ENCODE results near the gene MX1. TPM values are rescaled to one million over a fixed set of nuclear protein-coding genes. Genes with fewer than 3 reads are reported as not detected.

The MX1 gene
- total RNA-seq, 1 donor from 2014 or later = 163 TPM

DNA sequence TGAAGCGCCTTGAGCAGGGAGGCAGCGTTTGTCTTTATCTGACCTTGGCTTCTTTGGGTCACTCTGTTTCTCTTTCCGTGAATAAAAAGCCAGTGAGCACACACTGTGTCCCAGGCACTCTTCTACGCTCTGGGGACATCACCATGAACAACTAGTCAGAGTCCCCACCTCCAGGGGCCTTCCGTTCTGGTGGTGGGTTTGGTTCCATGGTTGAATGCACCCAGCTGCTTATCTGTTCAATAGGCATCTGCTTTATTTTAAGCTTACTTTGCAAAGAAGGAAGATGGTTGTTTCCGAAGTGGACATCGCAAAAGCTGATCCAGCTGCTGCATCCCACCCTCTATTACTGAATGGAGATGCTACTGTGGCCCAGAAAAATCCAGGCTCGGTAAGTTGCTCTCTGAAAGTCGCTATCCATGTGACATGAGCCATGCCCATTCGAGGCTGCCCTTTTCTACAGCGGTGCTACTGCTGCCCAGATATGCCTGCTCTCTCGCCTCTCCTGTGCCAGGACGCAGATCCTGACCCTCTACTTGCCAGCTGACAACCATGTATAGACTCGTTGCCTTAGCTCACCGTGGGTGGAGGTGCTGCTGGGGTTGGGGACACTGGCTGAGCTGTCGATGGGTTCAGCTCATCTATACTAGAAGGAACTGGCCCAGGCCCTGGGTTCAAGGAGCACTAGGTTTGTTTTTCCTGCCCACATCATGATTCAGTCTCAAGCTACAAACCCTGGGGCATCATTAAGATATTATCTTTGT is 5.9 kb downstream of the MX1 start:
- intact Hi-C loops (cut with micrococcal nuclease) = no loop called here

DNA sequence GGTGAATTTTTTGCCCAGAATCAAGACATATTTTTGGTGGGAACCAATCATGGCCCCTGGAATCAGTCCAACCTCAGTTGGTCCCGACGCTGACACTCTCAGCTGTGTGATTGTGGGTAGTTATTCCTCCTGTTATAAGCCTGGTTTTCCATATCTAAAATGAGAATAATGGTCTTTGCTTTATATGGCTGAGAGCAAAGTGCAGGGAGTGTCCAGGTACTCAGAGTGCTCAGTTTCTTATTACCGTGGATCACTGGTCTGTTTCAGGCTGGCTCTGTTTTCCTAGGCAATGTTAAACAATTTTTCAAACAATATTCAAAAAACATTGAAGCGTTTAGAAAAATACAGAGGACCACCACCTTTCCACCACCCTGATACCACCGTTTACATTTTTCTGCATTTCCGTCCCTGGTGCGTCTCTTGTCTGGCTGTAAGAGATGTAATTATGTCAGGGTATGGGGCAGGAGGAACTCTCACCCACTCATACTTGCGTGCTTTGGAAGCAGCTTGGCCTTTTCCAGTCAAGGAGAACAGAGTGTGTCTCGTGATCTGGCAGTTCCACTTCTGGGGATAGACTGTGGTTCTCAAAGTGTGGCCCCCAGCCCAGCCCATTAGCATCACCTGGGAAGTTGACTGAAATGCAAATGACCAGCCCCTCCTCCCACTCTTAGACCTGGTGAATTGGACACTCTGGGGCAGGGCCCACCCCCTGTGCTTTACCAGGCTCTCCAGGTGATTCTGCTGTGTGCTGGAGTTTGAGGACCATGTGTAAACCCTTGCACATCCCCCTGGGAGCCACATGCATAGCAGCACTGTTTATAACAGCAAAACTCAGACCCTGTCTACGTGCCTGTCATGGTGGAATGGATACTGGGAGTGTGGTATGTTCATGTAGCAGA is 6.8 kb downstream of the MX1 start:
- intact Hi-C loops (cut with micrococcal nuclease) = no loop called here

DNA sequence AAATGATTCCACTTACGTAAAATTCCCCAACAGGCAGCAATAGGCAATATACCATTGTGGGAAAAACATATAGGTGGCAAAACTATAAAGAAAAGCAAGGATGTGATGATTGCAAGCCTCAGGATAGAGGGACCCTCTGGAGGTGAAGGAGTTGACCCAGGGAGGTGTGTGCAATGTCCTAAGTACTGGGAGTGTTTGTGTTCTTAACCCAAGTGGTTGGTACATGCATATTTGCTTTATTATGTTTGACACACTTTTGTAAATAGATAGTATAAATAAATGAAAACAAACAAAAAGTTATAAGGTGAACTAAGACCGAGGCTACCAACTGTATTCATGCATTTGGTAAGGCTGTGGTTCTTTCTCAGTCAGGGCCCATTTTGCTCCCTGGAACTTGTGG is 7.5 kb downstream of the MX1 start:
- intact Hi-C loops (cut with micrococcal nuclease) = no loop called here

DNA sequence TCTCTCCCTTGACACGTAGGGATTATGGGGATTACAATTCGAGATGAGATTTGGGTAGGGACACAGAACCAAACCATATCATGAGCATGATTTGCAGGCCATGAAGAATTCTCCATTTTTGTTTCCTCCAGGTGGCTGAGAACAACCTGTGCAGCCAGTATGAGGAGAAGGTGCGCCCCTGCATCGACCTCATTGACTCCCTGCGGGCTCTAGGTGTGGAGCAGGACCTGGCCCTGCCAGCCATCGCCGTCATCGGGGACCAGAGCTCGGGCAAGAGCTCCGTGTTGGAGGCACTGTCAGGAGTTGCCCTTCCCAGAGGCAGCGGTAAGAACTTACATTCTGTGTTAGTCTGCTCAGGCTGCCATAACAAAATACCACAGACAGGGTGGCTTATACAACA is 9.7 kb downstream of the MX1 start:
- intact Hi-C loops (cut with micrococcal nuclease) = no loop called here

DNA sequence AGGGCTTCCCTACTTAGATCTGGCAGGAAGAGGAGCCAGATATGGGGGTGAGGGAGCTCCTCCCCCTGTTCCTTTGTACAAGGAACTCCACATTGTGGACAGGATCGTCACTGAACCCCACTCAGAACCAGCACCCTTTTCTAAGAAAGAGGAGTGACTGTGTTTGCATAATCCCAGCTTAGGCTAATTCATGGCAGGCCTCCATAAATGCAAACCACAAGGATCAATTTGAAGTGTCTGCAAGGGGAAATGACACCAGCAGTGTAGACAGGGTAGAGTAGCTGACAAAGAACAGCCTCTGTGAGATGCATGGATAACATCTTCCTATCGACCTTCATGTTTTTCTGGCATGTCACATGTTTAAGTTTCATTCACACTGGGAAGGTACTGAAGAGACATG is 11.7 kb downstream of the MX1 start:
- intact Hi-C loops (cut with micrococcal nuclease) = no loop called here

GRCh38 chr21:41438425-41439113 is 12.5 kb downstream of the MX1 start:
- intact Hi-C loops (cut with micrococcal nuclease) = no loop called here

- intact Hi-C loops (cut with micrococcal nuclease) = no loop called here
Measured at GRCh38 chr21:41439248-41439647, 13.2 kb downstream of the MX1 start.

DNA sequence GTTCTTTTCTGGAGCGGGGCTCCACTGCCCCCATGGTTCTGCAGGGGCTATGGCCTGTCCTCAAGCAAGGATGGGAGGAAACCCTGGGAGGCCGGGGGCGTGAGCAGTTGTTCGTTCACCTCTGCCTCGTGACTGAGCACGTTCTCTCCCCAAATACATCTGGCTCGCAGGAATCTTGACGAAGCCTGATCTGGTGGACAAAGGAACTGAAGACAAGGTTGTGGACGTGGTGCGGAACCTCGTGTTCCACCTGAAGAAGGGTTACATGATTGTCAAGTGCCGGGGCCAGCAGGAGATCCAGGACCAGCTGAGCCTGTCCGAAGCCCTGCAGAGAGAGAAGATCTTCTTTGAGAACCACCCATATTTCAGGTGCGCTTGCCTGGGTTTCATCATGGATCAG is 15.5 kb downstream of the MX1 start:
- intact Hi-C loops (cut with micrococcal nuclease) = no loop called here

GRCh38 chr21:41442481-41443186 is 16.6 kb downstream of the MX1 start:
- intact Hi-C loops (cut with micrococcal nuclease) = no loop called here

- intact Hi-C loops (cut with micrococcal nuclease) = no loop called here
Measured at GRCh38 chr21:41443562-41443961, 17.5 kb downstream of the MX1 start.

GRCh38 chr21:41444703-41445464 is 18.8 kb downstream of the MX1 start:
- intact Hi-C loops (cut with micrococcal nuclease) = no loop called here

GRCh38 chr21:41445465-41445862 is 19.4 kb downstream of the MX1 start:
- intact Hi-C loops (cut with micrococcal nuclease) = no loop called here

- intact Hi-C loops (cut with micrococcal nuclease) = no loop called here
Measured at GRCh38 chr21:41446586-41446985, 20.5 kb downstream of the MX1 start.

DNA sequence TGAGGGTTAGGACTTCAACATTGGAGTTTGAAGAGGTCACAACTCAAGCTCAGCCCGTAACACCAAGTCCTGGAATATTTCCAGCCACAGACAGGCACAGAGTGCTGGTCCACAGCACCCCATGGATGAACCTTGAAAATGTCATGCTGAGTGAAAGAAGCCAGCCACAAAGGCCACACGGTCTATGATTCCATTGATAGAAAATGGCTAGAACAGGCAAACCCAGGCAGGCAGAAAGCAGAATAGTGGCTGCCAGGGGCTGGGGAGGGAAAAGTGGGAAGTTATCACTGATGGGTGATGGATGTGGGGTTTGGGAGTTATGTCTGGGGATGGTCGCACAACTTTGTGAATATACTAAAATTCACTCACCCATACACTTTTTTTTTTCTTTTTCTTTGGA is 21.3 kb downstream of the MX1 start:
- intact Hi-C loops (cut with micrococcal nuclease) = no loop called here

GRCh38 chr21:41449613-41450012 is 23.6 kb downstream of the MX1 start:
- intact Hi-C loops (cut with micrococcal nuclease) = no loop called here

- intact Hi-C loops (cut with micrococcal nuclease) = no loop called here
Measured at GRCh38 chr21:41451753-41452676, 26.0 kb downstream of the MX1 start.

DNA sequence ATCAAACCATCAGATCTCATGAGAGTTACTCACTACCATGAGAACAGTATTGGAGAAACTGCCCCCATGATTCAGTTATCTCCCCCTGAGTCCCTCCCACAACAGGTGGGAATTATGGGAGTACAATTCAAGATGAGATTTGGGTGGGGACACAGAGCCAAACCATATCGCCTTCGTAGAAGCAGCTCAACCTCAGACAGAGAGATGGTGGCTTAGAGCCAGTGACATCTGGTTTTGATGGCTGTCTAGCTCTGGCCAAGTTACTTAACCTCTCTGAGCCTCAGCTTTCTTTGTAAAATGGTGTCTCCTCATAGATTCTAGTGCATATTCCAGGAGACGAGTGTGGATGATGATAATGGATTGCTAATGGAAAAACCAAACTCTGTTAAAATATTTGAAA is 27.2 kb downstream of the MX1 start:
- intact Hi-C loops (cut with micrococcal nuclease) = no loop called here

DNA sequence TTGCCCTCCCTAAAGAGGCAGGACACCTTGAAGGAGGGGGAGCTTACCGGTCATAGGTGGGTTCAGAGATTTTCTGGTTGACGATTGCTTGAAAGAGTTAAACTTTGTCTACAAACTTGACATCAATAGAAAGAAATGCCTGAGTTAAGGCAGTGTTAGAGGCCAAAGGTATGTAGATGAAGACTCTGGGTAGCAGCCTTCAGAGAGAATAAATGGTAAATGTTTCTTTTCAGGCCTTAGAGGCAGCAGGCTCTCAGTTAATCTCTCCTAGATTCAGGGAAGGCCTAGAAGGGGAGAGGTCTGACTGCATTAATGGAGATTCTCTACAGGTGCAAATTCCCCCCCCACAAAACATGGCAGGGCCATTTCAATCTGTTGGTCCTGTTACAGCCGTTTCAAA is 27.7 kb downstream of the MX1 start:
- intact Hi-C loops (cut with micrococcal nuclease) = no loop called here

DNA sequence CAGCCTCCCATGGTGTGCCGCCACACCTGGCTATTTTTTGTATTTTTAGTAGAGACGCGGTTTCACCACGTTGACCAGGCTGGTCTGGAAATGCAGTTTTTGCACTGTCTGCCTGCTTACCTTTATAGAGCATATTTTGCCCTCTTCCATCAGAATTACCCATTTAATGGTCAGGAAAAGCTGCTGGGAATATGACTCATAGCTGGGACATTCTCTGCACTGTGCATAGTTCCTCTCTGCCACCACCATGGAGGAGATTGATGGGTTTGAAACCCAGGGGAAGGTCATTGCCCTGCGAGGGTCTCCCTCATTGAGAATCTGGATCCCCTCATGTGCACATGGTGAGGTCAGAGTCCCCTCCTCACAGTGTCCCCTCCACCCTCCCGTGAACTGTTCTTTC is 32.1 kb downstream of the MX1 start:
- intact Hi-C loops (cut with micrococcal nuclease) = no loop called here

- intact Hi-C loops (cut with micrococcal nuclease) = no loop called here
Measured at GRCh38 chr21:41458559-41458958, 32.5 kb downstream of the MX1 start.

Data from T-helper 2 cell treated with Interferon-gamma antibody and Interleukin-4, amounts not matched to agents 100 ng/mL and 5 ng/mL, for 36 hours (primary cell).